HG02642 (cell line): Measurements from ENCODE around the gene FOXP1.

Experiments used
- ATAC-seq: cut with Tn5 transposase; IDR thresholded peaks from one replicate; pipeline ENCODE4 v1.9.1; 2021; ENCODE audit warnings: mild to moderate bottlenecking; ENCODE audit not compliant: unreplicated experiment, poor library complexity

The FOXP1 gene

GRCh38 chr3:71589132-71589531 is 5.6 kb upstream of the FOXP1 start:
- no peak for ATAC-seq

- ATAC-seq, result no peak
These were observed 4.4 kb upstream of the FOXP1 start for GRCh38 chr3:71587958-71588357.

- no peak for ATAC-seq
These were observed 3.3 kb upstream of the FOXP1 start for GRCh38 chr3:71586810-71587242.

- ATAC-seq, result no peak
These were observed 2.6 kb upstream of the FOXP1 start for GRCh38 chr3:71585887-71586809.

- ATAC-seq, result no peak
These were observed 1.6 kb upstream of the FOXP1 start for GRCh38 chr3:71585131-71585530.

GRCh38 chr3:71584394-71585011 is 975 bp upstream of the FOXP1 start:
- ATAC-seq, result no peak

GRCh38 chr3:71582612-71583565 is 639 bp downstream of the FOXP1 start:
- ATAC-seq, result peak; percentile 46

- ATAC-seq, result no peak
These were observed 1.4 kb downstream of the FOXP1 start for GRCh38 chr3:71582036-71582611.

- ATAC-seq, result no peak
These were observed 2.0 kb downstream of the FOXP1 start for GRCh38 chr3:71581457-71582035.

GRCh38 chr3:71580636-71581456 is 2.7 kb downstream of the FOXP1 start:
- no peak for ATAC-seq

GRCh38 chr3:71579935-71580406 is 3.6 kb downstream of the FOXP1 start:
- no peak for ATAC-seq

GRCh38 chr3:71579326-71579934 is 4.1 kb downstream of the FOXP1 start:
- no peak for ATAC-seq

- ATAC-seq, result no peak
These were observed 5.3 kb downstream of the FOXP1 start for GRCh38 chr3:71578054-71578751.

GRCh38 chr3:71577011-71577410 is 6.5 kb downstream of the FOXP1 start:
- ATAC-seq, result no peak

GRCh38 chr3:71575433-71575832 is 8.1 kb downstream of the FOXP1 start:
- no peak for ATAC-seq

GRCh38 chr3:71573181-71573580 is 10.3 kb downstream of the FOXP1 start:
- ATAC-seq, result no peak

GRCh38 chr3:71570546-71570945 is 13.0 kb downstream of the FOXP1 start:
- ATAC-seq, result no peak

GRCh38 chr3:71568207-71568606 is 15.3 kb downstream of the FOXP1 start:
- no peak for ATAC-seq
